SIG-M5 treated with dmso at 0.1 percent for 504 hours (cell line): ENCODE results near the gene CEP55.

Source experiments
- DNase-seq: peaks from one replicate; lab custom pipeline; 2025; ENCODE audit not compliant: unreplicated experiment; lab: John Stamatoyannopoulos, UW

The CEP55 gene

GRCh38 chr10:93560541-93560940 lies 64.1 kb downstream of the CEP55 start:
- no peak for DNase-seq

DNA sequence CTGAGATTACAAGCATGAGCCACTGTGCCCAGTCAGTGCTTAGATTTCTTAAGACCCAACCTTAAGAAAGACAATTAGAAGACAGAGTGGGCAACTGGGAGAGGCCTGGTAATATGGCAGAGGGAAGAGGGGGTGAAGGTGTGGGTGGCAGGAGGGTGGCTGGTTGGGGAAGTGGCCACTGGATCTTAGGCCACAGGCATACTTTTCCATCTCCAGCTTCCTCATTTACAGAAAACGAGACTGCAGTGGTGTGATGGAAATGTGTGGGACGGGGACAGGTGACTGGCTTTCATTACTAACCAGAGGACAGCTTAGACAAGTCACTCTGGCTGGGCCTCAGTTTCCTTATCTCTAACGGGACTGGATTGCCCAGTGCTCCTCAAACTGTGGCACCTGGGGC lies 69.0 kb downstream of the CEP55 start:
- DNase-seq, result peak; percentile 16

- no peak for DNase-seq
Measured at GRCh38 chr10:93566435-93567276, 70.2 kb downstream of the CEP55 start, which contains the start of gene FFAR4. FFAR4 (plus strand) TSS chr10:93566665; CDS start chr10:93566721, 56 bp downstream.

- DNase-seq, result no peak
Measured at GRCh38 chr10:93567277-93568104, 71.1 kb downstream of the CEP55 start.

DNA sequence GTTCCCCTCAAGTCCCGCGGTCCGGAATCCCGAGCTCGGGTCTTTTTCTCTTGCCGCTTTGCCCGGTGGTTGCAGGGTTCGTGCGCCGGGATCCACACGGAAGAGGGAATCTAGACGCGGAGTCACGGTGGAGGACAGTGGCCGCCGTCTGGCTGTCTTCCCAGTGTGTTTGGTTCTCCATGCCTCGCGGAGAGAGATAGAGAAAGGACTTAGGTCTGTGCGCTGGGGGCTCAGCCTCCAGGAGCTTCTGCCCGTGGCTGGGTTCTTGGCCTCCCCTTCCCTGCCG lies 71.6 kb downstream of the CEP55 start:
- DNase-seq, result no peak

- no peak for DNase-seq
Measured at GRCh38 chr10:93570383-93570782, 74.0 kb downstream of the CEP55 start.

- DNase-seq, result no peak
Measured at GRCh38 chr10:93572606-93573005, 76.2 kb downstream of the CEP55 start.

GRCh38 chr10:93573051-93573909 lies 76.9 kb downstream of the CEP55 start:
- DNase-seq, result peak; percentile 42

- no peak for DNase-seq
Measured at GRCh38 chr10:93573924-93574323, 77.5 kb downstream of the CEP55 start.

DNA sequence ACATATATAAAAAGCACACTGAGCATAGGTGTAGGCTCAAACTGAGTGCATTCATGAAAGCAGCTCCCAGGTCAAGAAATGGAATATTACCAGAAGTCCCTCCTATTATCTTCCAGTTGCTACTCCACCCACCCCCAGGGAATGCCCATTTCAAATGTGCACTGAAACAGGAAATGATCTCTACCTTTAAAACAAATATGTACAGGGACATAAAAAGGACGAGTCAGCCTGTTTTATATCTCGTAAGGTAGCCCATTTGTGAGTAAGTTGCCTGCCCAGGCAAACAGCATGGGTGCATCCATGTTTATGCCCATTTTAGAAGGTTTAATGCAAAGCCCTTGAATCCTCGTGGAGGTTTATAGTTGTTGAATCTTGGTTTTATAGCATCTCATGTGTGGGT lies 80.5 kb downstream of the CEP55 start:
- no peak for DNase-seq

- DNase-seq, result no peak
Measured at GRCh38 chr10:93577565-93577964, 81.2 kb downstream of the CEP55 start.
